Transverse colon (tissue), 4 donors: ENCODE data around the gene IGF2BP3.

ENCODE experiments used
- CTCF ChIP-seq, 5 experiments: fragments of 200-600 bp in 3 of 5; fragments of 450-650 bp in 2 of 5; sonication (generic) in 3 of 5; IDR thresholded peaks; 1 replicate in 2 of 5; 2 replicates in 3 of 5; pipeline ENCODE4 v1.5.1; 2016 to 2017; ENCODE audit warnings: antibody characterized with exemption in 5 of 5, inconsistent platforms in 3 of 5, mild to moderate bottlenecking in 2 of 5, moderate library complexity in 1 of 5
- EP300 ChIP-seq: sonication (generic); formaldehyde crosslinking; IDR thresholded peaks from one replicate; pipeline ENCODE4 v1.6.1; 2017; ENCODE audit warnings: antibody characterized with exemption, low read depth
- POLR2A ChIP-seq: fragments of 450-650 bp; IDR thresholded peaks from one replicate; pipeline ENCODE4 v1.6.1; 2016; ENCODE audit warnings: antibody characterized with exemption, mild to moderate bottlenecking, moderate library complexity
- POLR2AphosphoS5 ChIP-seq, 3 donors: sonication (generic); formaldehyde crosslinking; IDR thresholded peaks; one replicate each; pipeline ENCODE4 v1.6.1; 2016; ENCODE audit warnings: antibody characterized with exemption in 3 of 3

GRCh38 chr7:23373151-23374004, 96.9 kb downstream of the IGF2BP3 start:
- TF ChIP-seq CTCF (IDR thresholded peaks at IDR 0.05) (no peak), POLR2AphosphoS5 (IDR thresholded peaks at IDR 0.05) (no peak), POLR2A (no peak), EP300 (no peak)
